Limb (tissue), 2 donors: ENCODE results near the gene PLAC8.
"Not testable (repeated sequence)": the region's sequence is repeated elsewhere in the genome, so short reads cannot be mapped to it uniquely, and the experiment has no call there.

Experiments used
- DNase-seq, 2 donors: peaks; one replicate each; pipeline ENCODE4 v3.0.0-alpha.2; 2016; ENCODE audit errors: extremely low spot score in 2 of 2

Gene PLAC8

GRCh38 chr4:83114576-83114975 lies at the start of gene PLAC8:
Gene PLAC8 (minus strand): TSS chr4:83114729. CDS start chr4:83107921, 6,808 bp downstream.
- no peak for DNase-seq

GRCh38 chr4:83153417-83153816 lies 38.9 kb upstream of the PLAC8 start:
- no peak for DNase-seq

GRCh38 chr4:83152746-83153145 lies 38.2 kb upstream of the PLAC8 start:
- no peak for DNase-seq

- no peak for DNase-seq
These were observed 37.1 kb upstream of the PLAC8 start for GRCh38 chr4:83151651-83152050.

- no peak for DNase-seq
These were observed 36.3 kb upstream of the PLAC8 start for GRCh38 chr4:83150653-83151330.

- no peak for DNase-seq
These were observed 35.5 kb upstream of the PLAC8 start for GRCh38 chr4:83149865-83150652.

GRCh38 chr4:83146841-83147240 lies 32.3 kb upstream of the PLAC8 start:
- DNase-seq, result no peak

GRCh38 chr4:83145776-83146175 lies 31.2 kb upstream of the PLAC8 start:
- not testable (repeated sequence) for DNase-seq

GRCh38 chr4:83139514-83140156 lies 25.1 kb upstream of the PLAC8 start:
- no peak for DNase-seq

GRCh38 chr4:83138946-83139345 lies 24.4 kb upstream of the PLAC8 start:
- no peak for DNase-seq

- no peak for DNase-seq
These were observed 17.5 kb upstream of the PLAC8 start for GRCh38 chr4:83132065-83132464.

- DNase-seq, result no peak
These were observed 14.7 kb upstream of the PLAC8 start for GRCh38 chr4:83129264-83129663.

- no peak for DNase-seq
These were observed 13.9 kb upstream of the PLAC8 start for GRCh38 chr4:83128240-83128929.

- no peak for DNase-seq
These were observed 11.2 kb upstream of the PLAC8 start for GRCh38 chr4:83125738-83126141.

GRCh38 chr4:83124111-83124780 lies 9.7 kb upstream of the PLAC8 start:
- DNase-seq, result no peak

- DNase-seq, result no peak
These were observed 6.7 kb upstream of the PLAC8 start for GRCh38 chr4:83121246-83121645.

- no peak for DNase-seq
These were observed 4.3 kb upstream of the PLAC8 start for GRCh38 chr4:83118869-83119268.

- DNase-seq, result no peak
These were observed 1.2 kb upstream of the PLAC8 start for GRCh38 chr4:83115656-83116285.

GRCh38 chr4:83115000-83115399 lies 471 bp upstream of the PLAC8 start:
- DNase-seq, result no peak

- no peak for DNase-seq
These were observed 1.1 kb downstream of the PLAC8 start for GRCh38 chr4:83113429-83113786.
